GM20000 (cell line): ENCODE results near the gene ATP8B1.
"Not testable (repeated sequence)": the region's sequence is repeated elsewhere in the genome, so short reads cannot be mapped to it uniquely, and the experiment has no call there.

Experiments used
- DNase-seq: peaks from one replicate; pipeline ENCODE4 v3.0.0; 2012; ENCODE audit warnings: low spot score
- TF ChIP-seq, protein P1 (sequence below): IDR thresholded peaks from 2 replicates; pipeline ENCODE4 v1.5.1; 2012; ENCODE audit warnings: mild to moderate bottlenecking, control low read depth; ENCODE audit errors: extremely low read depth, missing control alignments

Gene ATP8B1

GRCh38 chr18:57747809-57748680, 55.1 kb downstream of the ATP8B1 start:
- TF ChIP-seq, protein P1, sequence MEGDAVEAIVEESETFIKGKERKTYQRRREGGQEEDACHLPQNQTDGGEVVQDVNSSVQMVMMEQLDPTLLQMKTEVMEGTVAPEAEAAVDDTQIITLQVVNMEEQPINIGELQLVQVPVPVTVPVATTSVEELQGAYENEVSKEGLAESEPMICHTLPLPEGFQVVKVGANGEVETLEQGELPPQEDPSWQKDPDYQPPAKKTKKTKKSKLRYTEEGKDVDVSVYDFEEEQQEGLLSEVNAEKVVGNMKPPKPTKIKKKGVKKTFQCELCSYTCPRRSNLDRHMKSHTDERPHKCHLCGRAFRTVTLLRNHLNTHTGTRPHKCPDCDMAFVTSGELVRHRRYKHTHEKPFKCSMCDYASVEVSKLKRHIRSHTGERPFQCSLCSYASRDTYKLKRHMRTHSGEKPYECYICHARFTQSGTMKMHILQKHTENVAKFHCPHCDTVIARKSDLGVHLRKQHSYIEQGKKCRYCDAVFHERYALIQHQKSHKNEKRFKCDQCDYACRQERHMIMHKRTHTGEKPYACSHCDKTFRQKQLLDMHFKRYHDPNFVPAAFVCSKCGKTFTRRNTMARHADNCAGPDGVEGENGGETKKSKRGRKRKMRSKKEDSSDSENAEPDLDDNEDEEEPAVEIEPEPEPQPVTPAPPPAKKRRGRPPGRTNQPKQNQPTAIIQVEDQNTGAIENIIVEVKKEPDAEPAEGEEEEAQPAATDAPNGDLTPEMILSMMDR: no peak
- DNase-seq: no peak

GRCh38 chr18:57744211-57744694, 58.9 kb downstream of the ATP8B1 start:
- TF ChIP-seq, protein P1: no peak
- DNase-seq: no peak

GRCh38 chr18:57743008-57743407, 60.1 kb downstream of the ATP8B1 start:
- TF ChIP-seq, protein P1: no peak
- DNase-seq: no peak

DNA sequence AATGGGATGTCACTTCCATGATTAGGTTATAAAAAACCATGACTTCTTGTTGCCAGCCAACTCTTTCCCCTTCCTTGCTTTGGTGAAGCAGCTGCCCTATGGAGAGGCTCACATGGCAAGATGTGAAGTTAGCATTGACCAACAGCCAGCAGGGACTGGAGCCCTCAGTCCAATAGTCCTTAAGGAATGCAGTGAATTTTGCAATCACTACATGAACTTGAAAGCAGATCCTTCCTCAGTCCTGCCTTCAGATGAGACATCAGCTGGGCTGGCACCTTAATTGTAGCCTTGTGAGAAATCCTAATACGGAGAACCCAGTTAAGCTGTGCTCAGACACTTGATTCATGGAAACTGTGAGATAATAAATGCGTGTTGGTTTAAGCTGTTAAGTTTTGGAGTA, 61.8 kb downstream of the ATP8B1 start:
- DNase-seq: no peak
- TF ChIP-seq, protein P1: no peak

DNA sequence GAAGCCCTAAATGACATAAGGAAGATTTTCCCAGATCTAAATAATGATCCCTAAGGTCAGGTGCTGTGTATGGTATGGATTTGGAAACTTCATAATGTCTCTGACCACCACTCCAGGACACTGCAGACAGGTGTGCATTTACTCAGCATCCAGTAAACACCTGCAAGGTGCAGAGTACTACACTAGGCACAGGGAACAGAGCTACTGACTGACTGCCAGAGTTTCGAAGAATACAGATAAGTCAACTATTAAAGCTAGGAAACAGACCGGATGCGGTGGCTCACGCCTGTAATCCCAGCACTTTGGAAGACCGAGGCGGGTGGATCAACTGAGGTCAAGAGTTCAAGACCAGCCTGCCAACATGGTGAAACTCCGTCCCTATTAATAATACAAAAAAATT, 65.0 kb downstream of the ATP8B1 start:
- TF ChIP-seq, protein P1: no peak

GRCh38 chr18:57737400-57738060, 65.6 kb downstream of the ATP8B1 start:
- no peak for DNase-seq
- TF ChIP-seq, protein P1: no peak

More for the DNA sequence above, 65.0 kb downstream of the ATP8B1 start:
- no peak for DNase-seq

- not testable (repeated sequence) for DNase-seq
Measured at GRCh38 chr18:57735042-57735441, 68.1 kb downstream of the ATP8B1 start.
